Measurements from ENCODE around the gene GEMIN7. TPM values are rescaled to one million over a fixed set of nuclear protein-coding genes. Genes with fewer than 3 reads are reported as not detected.
A peak's percentile ranks its signal among the peaks of the same experiment; 100 is the strongest.

GEMIN7 gene
- total and polyA plus RNA-seq, 2 experiments from 2014 or later: 49.6 to 90.5 TPM

DNA sequence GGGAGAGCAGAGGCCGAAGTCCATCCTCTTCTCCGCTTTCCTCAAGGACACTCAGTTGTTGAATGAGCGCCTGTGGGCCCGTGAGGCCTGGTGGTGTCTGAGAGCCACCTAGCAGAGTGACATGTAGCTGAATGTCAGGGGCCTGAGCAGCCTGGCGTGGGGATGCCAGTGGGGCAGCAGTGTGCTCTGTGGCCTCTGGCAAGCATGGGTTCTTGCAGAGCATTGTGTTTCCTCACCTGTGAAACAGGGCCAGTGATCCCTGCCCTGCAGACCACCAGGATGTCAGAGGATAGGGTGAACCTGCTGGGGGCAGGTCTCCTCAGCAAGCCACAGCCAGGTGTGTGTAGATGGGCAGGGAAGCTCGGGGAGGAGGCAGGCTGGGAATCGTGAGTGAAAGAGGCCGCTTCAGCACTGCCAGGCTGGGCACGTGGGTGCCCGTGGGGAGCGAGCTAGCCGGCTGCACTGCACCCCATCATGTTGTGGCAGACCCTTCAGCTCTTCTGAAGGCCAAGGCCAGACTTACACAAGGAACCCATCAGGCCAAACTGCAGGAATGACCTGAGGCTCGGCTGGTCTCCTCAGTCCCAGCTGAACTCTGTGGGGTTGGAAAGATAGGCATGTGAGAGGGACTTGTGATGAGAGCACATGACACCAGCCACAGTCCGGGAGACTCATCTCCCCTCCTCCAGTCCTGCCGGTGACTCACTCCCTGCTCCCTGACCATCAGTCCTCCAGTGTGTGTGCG, 18.9 kb downstream of the GEMIN7 start (continued):
- no peak for TF ChIP-seq ZNF462 (CRISPR knock-in tag; IDR thresholded peaks at IDR 0.05)
- no peak for TF ChIP-seq JUNB (IDR thresholded peaks at IDR 0.05; ENCODE audit: unreplicated experiment)

DNA sequence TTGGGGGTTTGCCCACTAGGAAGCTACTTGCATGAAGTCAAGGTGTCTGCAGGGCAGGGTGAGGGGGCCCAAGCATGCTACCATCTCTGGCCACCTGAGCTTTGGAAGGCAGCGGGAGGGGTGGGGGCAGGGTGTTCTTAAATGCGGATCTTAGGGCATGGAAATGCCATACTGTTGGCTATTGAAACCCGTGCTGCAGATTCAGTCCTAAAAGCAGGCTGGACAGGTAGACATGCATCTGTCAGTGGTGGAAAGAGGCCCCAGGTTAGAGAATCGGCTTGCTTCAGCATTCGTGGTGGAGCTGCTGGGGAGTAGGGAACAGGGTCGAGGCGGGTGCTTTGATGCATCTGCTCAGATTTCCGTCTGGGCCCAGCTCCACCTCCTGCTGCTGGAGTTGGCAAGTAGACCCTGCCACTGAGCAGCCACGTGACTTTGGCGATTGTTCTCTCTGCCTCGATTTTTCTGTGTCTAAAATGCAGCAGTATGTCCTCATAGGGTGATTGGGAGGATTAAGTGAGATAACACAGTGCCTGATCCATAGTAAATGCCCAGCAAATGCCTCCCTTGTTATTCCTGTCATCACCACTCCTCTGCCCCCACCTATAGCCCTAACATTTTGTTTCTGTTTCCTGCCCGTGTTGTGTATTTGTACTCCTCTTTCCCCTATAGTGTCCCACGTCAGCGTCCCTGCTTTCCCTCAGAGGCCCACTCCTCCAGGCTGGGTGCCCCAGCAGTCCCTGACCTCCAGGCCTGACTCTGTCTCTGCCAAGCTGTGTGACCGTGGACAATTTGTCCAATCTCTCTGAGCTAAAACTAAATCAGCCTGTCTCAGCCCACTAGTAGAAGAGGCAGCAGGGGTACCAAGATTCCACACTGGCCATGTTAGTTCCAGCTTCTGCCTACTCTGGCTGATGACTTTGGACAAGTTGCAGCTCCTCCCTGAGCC, 19.7 kb downstream of the GEMIN7 start:
- Mint-ChIP-seq H3K27me3 (ENCODE audit: insufficient read depth, low read depth, poor library complexity) (peaks cover 14% of the 10 kb centered on the region), H3K4me3 (no peak overlapping the region; the same call in 2 of the 3 replicates), H3K27ac (peak overlapping the region; percentile 57), H3K4me1 (peaks cover 77% of the 10 kb centered on the region), H3K9me3 (no peaks in the 10 kb centered on the region), H3K36me3 (ENCODE audit: low read depth) (peaks cover 4% of the 10 kb centered on the region; the same call in 2 of the 3 replicates)
- Histone ChIP-seq H3K4me3 (no peak overlapping the region), H4K20me1 (replicated peaks; ENCODE audit: insufficient read depth) (peaks cover 73% of the 10 kb centered on the region), H3K27ac (ENCODE audit: low read depth) (peak overlapping the region; percentile 59; the same call in 1 of the 2 replicates), H3K4me2 (no peak overlapping the region), H3K4me1 (ENCODE audit: insufficient read depth) (peaks cover 26% of the 10 kb centered on the region), H3K9me2 (ENCODE audit: insufficient read depth) (no peaks in the 10 kb centered on the region), H3K27me3 (ENCODE audit: insufficient read depth) (no peaks in the 10 kb centered on the region), H3K36me3 (ENCODE audit: insufficient read depth) (no peaks in the 10 kb centered on the region), H3K79me2 (replicated peaks; ENCODE audit: insufficient read depth) (peaks cover 100% of the 10 kb centered on the region), H2AFZ (no peak overlapping the region), H3F3A (replicated peaks; ENCODE audit: low read depth) (no peaks in the 10 kb centered on the region)
- ATAC-seq (no peak), DNase-seq (ENCODE audit: low spot score) (no peak)
- TF ChIP-seq NANOG (IDR thresholded peaks at IDR 0.05; ENCODE audit: borderline replicate concordance) (no peak), EZH2phosphoT487 (IDR thresholded peaks at IDR 0.05; ENCODE audit: unreplicated experiment) (no peak), ZNF114 (CRISPR knock-in tag; IDR thresholded peaks at IDR 0.05) (no peak), STAT1 (IDR thresholded peaks at IDR 0.05; ENCODE audit: unreplicated experiment) (no peak)

Data from GM23338 (cell line).